BE2C (cell line): ENCODE results near the gene ATN1.

ENCODE experiments used
- DNase-seq: peaks from one replicate; pipeline ENCODE4 v3.0.0-alpha.2; 2020
- H3K27me3 ChIP-seq: fragments of 250-450 bp; sonication (Bioruptor Pico); 2 replicates; pipeline ENCODE4 v1.5.1; 2020; ENCODE audit warnings: mild to moderate bottlenecking
- H3K36me3 ChIP-seq: fragments of 250-450 bp; sonication (Bioruptor Pico); 2 replicates; pipeline ENCODE4 v1.5.1; 2020; ENCODE audit warnings: mild to moderate bottlenecking
- H3K4me1 ChIP-seq: fragments of 250-450 bp; sonication (Bioruptor Pico); 2 replicates; pipeline ENCODE4 v1.5.1; 2020
- H3K4me3 ChIP-seq: 2 replicates; pipeline ENCODE4 v1.5.1; 2011; ENCODE audit warnings: low read depth, low read length
- H3K9me3 ChIP-seq: fragments of 250-450 bp; sonication (Bioruptor Pico); 2 replicates; pipeline ENCODE4 v1.5.1; 2020
- TF ChIP-seq, protein P1 (sequence below): IDR thresholded peaks from 2 replicates; pipeline ENCODE4 v1.5.1; 2012; ENCODE audit warnings: mild to moderate bottlenecking, low read depth, low read length

The ATN1 gene

DNA sequence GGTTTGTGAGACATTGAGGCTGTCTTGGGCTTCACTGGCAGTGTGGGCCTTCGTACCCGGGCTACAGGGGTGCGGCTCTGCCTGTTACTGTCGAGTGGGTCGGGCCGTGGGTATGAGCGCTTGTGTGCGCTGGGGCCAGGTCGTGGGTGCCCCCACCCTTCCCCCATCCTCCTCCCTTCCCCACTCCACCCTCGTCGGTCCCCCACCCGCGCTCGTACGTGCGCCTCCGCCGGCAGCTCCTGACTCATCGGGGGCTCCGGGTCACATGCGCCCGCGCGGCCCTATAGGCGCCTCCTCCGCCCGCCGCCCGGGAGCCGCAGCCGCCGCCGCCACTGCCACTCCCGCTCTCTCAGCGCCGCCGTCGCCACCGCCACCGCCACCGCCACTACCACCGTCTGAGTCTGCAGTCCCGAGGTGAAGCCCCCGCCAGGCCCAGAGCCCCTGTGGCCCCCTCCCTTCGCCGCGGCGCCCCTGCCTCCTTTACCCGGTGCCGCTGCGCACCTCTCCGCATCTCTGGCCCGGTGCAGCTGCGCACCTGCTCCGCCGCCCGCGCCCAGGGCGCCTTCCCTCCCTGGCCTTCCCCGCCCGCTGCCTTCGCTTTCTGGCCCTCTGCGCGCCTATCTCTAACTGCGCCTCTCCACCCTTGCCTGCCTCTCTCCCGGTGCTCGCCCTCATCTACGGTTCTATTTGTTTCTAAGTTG lies 13.4 kb upstream of the ATN1 start, which contains the start of gene ENO2:
Gene ENO2 (plus strand): TSS at position 335 of the 701 bp plus-strand sequence. CDS start 1,253 bp downstream, outside the sequence.
- Histone ChIP-seq H3K9me3 (no peaks in the 10 kb centered on the region), H3K27me3 (no peaks in the 10 kb centered on the region), H3K4me3 (peak within 1 kb of the TSS; percentile 90), H3K36me3 (peaks cover 21% of the 10 kb centered on the region), H3K4me1 (peaks cover 3% of the 10 kb centered on the region; the same call in 1 of the 2 replicates)
- TF ChIP-seq, protein P1, sequence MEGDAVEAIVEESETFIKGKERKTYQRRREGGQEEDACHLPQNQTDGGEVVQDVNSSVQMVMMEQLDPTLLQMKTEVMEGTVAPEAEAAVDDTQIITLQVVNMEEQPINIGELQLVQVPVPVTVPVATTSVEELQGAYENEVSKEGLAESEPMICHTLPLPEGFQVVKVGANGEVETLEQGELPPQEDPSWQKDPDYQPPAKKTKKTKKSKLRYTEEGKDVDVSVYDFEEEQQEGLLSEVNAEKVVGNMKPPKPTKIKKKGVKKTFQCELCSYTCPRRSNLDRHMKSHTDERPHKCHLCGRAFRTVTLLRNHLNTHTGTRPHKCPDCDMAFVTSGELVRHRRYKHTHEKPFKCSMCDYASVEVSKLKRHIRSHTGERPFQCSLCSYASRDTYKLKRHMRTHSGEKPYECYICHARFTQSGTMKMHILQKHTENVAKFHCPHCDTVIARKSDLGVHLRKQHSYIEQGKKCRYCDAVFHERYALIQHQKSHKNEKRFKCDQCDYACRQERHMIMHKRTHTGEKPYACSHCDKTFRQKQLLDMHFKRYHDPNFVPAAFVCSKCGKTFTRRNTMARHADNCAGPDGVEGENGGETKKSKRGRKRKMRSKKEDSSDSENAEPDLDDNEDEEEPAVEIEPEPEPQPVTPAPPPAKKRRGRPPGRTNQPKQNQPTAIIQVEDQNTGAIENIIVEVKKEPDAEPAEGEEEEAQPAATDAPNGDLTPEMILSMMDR, result no peak
- DNase-seq, result peak; percentile 85

DNA sequence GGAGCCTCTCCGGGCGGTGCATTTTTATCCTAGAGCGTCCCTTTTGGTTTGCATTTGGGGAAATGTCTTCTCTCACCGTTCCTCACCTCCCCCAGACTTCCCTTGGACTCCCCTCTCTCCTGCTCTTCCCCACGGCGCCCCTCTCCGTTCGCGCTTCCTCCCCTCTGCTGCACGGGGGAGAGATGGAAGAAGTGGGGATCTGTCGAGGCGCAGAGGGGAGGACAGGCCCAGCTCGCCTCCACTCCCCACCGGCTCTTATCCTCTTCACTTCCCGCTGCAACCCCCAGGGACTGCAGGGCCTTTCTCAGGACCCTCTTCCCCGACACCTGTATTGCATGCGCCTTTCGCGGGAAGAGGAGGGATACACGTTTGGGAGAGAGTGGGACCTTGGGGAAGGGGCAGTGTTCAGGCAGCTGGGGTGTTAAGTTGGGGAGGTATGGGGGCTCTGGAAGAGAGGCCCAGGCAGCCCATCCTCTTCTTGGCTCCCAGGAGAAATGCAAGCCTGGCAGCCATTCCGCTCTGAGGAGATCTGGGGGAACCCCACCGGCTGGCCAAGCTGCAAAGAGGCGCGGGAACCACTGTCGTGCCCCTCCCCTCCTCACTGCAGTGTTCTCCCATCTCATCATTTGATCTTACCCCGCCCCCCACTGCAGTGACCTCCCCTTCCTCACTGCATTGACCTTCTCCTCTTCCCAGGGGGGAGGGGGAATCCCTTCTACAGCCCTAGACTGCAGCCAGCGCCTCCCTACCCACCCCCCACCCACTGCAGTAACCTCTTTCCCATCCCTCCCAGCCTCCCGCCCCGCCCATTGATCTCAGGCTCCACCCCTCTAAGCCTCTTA lies 12.6 kb upstream of the ATN1 start:
- H3K4me3 ChIP-seq, result peak overlapping the region; percentile 90
- peak; percentile 79 for DNase-seq

GRCh38 chr12:6915789-6916285 lies 11.9 kb upstream of the ATN1 start:
- no peaks in the 10 kb centered on the region for H3K27me3 ChIP-seq
- H3K9me3 ChIP-seq, result no peaks in the 10 kb centered on the region
- TF ChIP-seq, protein P1, result no peak
- DNase-seq, result no peak
- H3K36me3 ChIP-seq, result peaks cover 27% of the 10 kb centered on the region
- H3K4me3 ChIP-seq, result peak overlapping the region; percentile 90
- peaks cover 3% of the 10 kb centered on the region; the same call in 1 of the 2 replicates for H3K4me1 ChIP-seq

More for the DNA sequence above, 12.6 kb upstream of the ATN1 start:
- Histone ChIP-seq H3K9me3 (no peaks in the 10 kb centered on the region), H3K36me3 (peaks cover 27% of the 10 kb centered on the region), H3K27me3 (no peaks in the 10 kb centered on the region), H3K4me1 (peaks cover 3% of the 10 kb centered on the region; the same call in 1 of the 2 replicates)
- TF ChIP-seq, protein P1, result no peak

GRCh38 chr12:6916426-6917200 lies 11.1 kb upstream of the ATN1 start:
- Histone ChIP-seq H3K9me3 (no peaks in the 10 kb centered on the region), H3K27me3 (no peaks in the 10 kb centered on the region), H3K4me1 (peaks cover 3% of the 10 kb centered on the region; the same call in 1 of the 2 replicates), H3K4me3 (no peak overlapping the region), H3K36me3 (peaks cover 29% of the 10 kb centered on the region)
- DNase-seq, result no peak
- TF ChIP-seq, protein P1, result no peak

DNA sequence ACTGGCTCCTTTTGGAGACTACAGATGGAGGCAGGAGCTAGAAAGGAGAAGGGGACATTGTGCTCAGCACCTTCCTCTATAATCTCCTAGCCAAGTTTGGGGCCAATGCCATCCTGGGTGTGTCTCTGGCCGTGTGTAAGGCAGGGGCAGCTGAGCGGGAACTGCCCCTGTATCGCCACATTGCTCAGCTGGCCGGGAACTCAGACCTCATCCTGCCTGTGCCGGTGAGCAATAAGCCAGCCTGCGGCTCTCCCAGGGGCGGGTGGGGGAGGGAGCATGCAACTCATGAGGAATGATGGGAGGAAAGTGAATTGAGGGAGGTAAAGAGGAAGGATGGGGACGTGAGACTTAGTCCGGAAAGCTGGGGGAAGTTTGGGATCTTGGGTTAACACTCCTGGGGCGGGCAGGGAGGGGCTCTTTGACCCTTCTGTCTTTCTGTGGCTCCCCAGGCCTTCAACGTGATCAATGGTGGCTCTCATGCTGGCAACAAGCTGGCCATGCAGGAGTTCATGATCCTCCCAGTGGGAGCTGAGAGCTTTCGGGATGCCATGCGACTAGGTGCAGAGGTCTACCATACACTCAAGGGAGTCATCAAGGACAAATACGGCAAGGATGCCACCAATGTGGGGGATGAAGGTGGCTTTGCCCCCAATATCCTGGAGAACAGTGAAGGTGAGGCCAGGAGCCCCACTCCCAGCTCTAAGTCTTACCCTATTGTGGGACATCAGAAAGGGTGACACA lies 10.1 kb upstream of the ATN1 start:
- DNase-seq, result no peak
- Histone ChIP-seq H3K9me3 (no peaks in the 10 kb centered on the region), H3K36me3 (peaks cover 39% of the 10 kb centered on the region), H3K4me1 (peaks cover 3% of the 10 kb centered on the region; the same call in 1 of the 2 replicates), H3K4me3 (no peak overlapping the region), H3K27me3 (no peaks in the 10 kb centered on the region)
- TF ChIP-seq, protein P1, result no peak
